NCI-H2196 treated with DMSO at 0.1 percent for 48 hours (cell line): ENCODE data around the gene ZCCHC2.

Experiments used
- DNase-seq: peaks from one replicate; lab custom pipeline; 2025; ENCODE audit not compliant: unreplicated experiment; lab: John Stamatoyannopoulos, UW

ZCCHC2 gene

GRCh38 chr18:62574776-62575175, 52.0 kb downstream of the ZCCHC2 start:
- DNase-seq = no peak

- no peak for DNase-seq
Observed at GRCh38 chr18:62576271-62576670, 53.4 kb downstream of the ZCCHC2 start.

- no peak for DNase-seq
Observed at GRCh38 chr18:62576845-62577512, 54.2 kb downstream of the ZCCHC2 start.

GRCh38 chr18:62577765-62578164, 54.9 kb downstream of the ZCCHC2 start:
- DNase-seq = no peak

GRCh38 chr18:62578980-62579511, 56.2 kb downstream of the ZCCHC2 start:
- DNase-seq = no peak

GRCh38 chr18:62583376-62583775, 60.6 kb downstream of the ZCCHC2 start:
- DNase-seq = no peak

GRCh38 chr18:62584241-62585120, 61.7 kb downstream of the ZCCHC2 start:
- peak; percentile 68 for DNase-seq

- no peak for DNase-seq
Observed at GRCh38 chr18:62585274-62586150, 62.7 kb downstream of the ZCCHC2 start.

GRCh38 chr18:62586151-62586774, 63.4 kb downstream of the ZCCHC2 start:
- DNase-seq = peak; percentile 34

GRCh38 chr18:62586781-62587487, 64.1 kb downstream of the ZCCHC2 start:
- no peak for DNase-seq

GRCh38 chr18:62587689-62588088, 64.9 kb downstream of the ZCCHC2 start:
- DNase-seq = no peak

- DNase-seq = no peak
Observed at GRCh38 chr18:62588217-62588616, 65.4 kb downstream of the ZCCHC2 start.

- DNase-seq = no peak
Observed at GRCh38 chr18:62590799-62591590, 68.2 kb downstream of the ZCCHC2 start.

- DNase-seq = no peak
Observed at GRCh38 chr18:62596145-62597005, 73.5 kb downstream of the ZCCHC2 start.

GRCh38 chr18:62601871-62602270, 79.0 kb downstream of the ZCCHC2 start:
- no peak for DNase-seq

GRCh38 chr18:62602706-62603105, 79.9 kb downstream of the ZCCHC2 start:
- no peak for DNase-seq

GRCh38 chr18:62603211-62603610, 80.4 kb downstream of the ZCCHC2 start:
- DNase-seq = no peak

- no peak for DNase-seq
Observed at GRCh38 chr18:62603979-62604378, 81.2 kb downstream of the ZCCHC2 start.
